SH-SY5Y (cell line): ENCODE results near the gene PNPLA5.

ENCODE experiments used
- GATA2 ChIP-seq: IDR thresholded peaks from 2 replicates; pipeline ENCODE4 v1.6.1; 2011; ENCODE audit warnings: mild to moderate bottlenecking, low read depth, low read length
- GATA3 ChIP-seq: IDR thresholded peaks from 2 replicates; pipeline ENCODE4 v1.6.1; 2011; ENCODE audit warnings: low read depth, mild to moderate bottlenecking, low read length, moderate library complexity

Gene PNPLA5

DNA sequence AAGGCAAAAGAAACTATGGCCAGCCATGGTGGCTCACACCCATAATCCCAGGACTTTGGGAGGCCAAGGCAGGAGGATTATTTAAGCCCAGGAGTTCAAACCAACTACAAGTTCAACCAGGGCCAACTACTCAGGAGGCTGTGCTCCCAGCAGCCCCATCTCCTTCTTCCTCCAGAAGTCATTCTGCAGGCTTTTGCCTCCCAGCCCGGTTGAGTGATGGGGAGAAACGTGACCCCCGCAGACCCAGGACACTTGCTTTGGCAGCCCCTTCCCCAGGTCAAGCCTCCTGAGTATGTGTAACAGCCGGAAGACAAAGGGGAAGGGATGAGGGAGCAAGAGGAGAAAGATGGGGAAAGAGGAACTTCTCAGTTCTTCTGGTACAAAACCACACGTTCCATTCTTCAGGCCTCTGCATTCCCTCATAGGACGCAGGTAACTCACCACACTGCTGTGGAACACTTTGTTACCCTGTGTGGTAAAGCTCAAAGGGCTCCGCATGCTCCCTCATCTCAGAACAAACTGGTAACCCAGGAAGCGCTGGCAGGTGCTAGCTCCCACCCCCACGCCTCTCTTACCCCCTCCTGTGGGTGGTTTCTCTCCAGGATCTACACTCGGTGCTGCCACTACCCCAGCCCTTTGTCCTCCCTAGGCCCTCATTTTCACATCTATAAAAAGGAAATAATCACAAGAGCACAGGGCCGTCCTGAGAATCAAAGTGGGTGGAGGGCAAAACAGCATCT is 33.5 kb downstream of the PNPLA5 start:
- TF ChIP-seq GATA3 = no peak
- TF ChIP-seq GATA2 = no peak

DNA sequence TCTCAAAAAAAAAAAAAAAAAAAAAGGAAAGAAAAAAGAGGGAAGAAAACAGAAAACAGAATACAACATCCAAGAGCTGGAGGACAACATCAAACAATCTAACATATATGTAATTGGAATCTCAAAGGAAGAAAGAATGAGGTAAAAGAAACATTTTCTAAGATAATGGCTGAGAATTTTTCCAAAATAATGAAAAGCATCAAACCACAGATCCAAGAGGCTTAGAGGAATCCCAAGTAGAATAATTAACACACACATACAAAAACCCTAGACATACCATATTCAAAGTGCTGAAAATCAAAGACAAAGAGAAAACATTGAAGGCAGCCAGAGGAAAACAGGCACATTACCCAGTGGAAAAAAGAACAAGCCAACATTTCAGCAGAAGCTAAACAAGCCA is 34.4 kb downstream of the PNPLA5 start:
- TF ChIP-seq GATA3 (no peak), GATA2 (no peak)

DNA sequence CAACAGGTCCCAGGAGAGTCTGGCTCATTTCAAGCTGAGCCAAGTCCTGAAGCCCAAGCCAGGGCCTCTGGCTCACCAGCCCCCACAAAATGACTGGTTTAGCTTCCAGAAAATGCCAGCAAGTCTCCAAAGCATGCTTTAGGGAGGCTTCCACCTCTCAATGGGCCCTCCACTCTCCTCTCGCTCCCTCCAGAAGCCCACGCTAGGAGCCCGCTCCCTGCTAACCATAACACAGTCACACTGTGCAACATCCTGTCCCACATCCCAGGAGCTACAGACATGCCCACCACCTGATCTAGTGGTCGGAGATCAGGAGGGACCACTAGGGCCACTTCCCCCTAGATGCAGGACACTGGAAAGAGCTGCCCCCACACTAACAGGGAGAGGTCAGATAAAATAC is 36.4 kb downstream of the PNPLA5 start:
- TF ChIP-seq GATA2 (no peak), GATA3 (no peak)

DNA sequence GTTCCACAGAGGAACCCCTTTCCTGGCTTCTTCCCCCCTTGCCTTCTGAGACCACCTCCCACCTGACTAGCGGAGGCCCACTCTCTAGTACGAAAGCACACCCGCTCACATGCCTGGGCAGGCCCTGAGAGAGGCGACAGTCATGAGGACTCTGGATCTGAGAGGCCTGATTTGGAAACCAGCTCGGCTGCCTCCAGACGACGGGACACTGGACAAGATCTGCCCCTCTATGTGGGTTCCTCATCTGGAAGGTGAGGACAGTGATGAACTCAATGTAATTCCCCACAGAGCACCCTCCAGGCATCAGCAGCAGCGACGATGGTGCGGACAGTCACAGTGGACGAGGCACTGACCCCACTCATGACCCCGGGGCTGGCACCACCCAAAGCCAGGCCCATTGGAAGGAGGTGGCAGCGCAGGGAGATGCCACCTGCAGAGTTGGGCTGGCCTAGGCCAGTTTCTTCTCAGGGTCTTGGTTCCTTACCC is 37.0 kb downstream of the PNPLA5 start:
- TF ChIP-seq GATA2 (no peak), GATA3 (no peak)

DNA sequence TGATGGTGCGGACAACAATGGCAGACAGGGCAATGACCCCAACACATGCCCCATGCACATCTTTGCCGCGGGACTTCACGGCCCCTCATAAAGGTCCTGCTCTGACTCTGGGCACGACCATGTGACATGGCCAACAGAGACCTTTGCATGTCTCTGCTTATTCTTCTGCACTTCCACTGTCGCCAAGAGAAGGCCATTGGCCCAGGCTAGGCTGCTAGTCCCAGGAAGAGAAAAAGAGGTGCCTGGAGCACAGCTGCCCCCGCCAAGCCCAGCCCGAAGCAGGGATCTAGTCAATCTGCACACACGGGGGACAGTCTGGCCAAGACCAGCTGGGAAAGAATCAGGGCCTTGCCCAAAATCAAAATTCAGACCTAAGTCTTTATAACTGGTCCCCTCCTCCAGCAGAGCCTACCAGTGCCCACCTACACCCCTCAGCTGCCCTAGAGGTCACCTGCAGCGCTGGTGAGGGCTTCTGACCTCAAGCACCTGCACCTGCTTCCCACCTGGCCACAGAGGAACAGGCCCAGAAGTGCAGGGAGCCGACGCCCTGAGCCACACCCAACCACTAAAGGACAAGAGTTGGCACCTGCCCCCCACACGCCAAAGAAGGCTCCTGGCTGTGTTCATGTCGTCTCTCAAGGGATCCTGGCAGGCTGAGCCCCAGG is 37.6 kb downstream of the PNPLA5 start:
- TF ChIP-seq GATA3 (no peak), GATA2 (no peak)

DNA sequence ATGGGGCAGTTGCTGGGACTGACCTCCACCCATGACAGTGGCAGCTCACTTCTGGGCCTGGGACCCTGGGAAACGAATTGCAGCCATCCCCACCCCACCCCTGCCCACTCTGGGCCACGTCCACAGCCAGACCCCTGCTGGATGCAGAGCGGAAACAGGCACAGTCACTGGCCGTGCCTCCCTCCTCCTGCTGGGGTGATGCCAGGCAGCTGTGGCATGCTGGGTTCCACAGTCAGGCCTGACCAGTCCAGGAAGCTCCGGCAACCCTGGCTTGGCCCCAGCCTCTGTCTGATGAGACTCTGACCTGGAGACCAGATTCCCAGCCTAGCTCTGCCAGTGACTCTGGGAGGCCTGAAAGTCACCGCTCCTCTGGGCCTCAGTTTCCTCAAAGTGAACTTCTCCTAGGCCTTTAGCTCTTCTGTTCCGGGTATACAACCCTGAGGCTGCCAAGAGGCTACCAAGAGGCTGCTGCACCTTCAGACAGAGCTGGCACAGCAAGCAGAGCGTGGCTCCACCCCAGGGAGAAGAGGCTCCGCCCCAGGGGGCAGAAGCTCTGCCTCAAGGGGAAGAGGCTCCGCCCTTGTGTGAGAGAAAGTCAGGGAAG is 38.4 kb downstream of the PNPLA5 start:
- no peak for TF ChIP-seq GATA3

DNA sequence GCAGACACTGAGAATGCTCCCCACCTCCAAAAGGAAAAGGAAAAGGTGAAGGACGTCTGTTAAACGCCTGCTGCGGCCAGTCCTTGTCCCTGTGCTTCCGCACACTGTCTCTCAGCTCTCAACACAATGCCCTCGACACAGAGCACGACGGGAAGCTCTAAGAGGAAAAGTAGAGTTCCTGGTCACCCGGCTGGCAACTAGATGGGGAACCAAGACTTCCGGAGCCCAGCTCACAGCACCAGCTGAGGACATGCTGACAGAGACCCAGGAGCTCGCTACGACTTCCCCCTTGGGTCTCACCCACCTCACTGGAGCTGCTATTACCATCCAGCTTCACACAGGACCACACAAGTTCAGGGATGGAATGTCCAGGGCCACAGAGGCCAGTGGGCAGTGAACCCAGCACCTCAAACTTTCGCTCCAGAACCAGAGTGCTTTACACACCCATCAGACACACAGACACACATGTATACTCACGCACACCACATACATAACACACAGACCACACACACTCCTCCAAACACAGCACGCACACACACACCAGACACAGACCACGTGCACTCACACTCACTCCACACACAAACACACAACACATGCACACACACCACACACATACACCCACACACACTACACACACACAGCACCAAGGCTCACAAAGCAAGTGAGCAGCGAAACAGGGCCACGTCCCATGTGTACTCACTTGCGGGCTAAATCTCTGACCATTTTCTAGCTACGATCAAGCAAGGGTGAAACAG is 39.1 kb downstream of the PNPLA5 start:
- TF ChIP-seq GATA3 (no peak), GATA2 (no peak)

DNA sequence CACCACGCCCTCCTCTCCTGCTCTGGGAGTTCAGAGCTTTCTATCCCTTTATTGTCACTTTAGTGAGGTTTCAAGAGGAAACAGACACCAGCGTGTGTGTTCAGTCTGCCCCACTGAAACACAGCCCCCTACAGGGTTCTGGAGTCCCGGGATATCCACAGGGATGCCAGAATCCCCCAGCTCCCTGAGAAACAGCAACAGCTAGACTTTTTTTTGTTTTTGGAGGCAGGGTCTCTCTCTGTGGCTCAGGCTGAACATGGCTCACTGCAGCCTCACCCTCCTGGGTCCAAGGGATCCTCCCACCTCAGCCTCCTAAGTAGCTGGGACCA is 39.9 kb downstream of the PNPLA5 start:
- TF ChIP-seq GATA2 (no peak), GATA3 (no peak)

DNA sequence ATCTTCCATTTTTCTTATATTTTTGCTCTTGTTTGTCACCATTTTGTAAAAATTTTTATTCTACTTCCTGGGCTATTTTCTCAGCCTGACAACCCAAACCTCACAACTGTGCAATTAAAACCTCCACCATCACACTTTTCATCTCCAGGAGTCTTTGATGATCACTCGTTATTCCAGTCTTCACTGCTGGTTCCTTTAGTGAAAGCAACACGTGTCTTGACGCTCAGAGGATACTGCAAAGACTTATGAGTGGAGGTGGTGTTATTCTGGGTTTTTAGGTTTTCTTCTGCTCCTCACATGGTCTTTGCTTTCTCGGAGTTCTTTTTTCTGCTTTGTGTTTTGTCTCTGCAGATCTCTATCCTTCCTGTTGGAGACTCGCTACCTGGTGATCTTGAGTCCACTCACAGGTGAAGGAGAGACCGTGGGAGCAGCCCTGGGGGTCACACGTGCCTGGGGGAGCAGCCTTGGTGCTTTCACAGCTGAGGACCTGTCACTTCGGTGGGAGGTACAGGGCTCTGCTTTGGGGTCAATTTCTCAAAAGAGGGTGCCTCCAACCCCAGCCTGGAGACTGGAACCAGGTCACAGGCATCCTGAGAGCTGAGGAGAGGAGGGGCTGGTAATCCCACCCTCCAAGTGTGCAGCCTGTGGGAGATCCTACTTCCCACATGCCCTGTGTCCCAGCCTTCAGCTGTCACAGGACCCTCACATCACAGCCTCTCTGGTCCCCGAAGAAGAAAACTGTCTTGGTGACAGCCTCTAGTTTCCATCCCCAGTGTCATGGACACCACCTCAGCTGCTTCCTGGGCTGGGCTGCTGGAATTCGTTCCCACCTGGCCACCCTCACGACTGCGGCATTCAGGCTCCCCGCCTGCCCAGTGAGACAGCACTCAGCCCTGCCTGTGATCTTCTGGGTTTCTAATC is 40.5 kb downstream of the PNPLA5 start:
- TF ChIP-seq GATA3 (no peak), GATA2 (no peak)

DNA sequence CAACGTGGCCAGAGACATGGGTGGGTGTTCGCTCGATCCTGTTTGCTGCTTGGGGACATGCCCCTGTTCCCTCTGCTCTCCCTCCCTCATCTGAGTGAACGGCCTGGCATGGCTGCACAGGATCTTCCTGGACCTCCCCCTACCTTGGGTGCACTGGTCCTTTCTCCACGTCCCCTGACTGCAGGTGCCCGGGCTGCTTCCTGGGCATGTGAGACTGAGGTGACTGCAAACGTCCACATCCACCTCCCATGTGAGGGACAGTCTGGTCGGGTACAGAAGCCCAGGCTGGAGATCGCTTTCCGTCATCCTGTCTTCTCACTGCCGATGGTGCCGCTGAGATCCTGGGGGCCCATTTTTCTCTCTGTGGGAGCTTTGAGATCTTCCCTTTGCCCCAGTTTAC is 41.3 kb downstream of the PNPLA5 start:
- TF ChIP-seq GATA2 = no peak
- TF ChIP-seq GATA3 = no peak

DNA sequence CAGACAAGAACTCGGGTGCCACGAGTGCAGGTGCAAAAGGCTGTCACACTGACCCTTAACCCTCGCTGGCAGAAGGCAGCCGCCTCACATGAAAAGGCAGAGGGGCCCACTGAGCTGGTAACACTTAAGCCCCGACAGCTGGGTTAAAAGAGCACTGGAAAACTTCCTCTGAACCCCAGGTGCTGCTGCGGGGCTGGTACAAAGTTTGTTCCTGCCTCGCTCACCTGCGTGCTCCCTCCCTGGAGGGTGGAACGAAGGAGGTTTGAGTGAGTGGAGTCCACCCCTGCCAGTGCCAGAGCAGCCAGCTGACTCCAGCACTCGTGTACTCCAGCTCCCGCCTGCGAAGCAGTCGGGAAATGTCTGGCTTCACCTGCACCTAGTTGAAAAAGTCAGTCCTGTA is 42.1 kb downstream of the PNPLA5 start:
- TF ChIP-seq GATA3 (no peak), GATA2 (no peak)

DNA sequence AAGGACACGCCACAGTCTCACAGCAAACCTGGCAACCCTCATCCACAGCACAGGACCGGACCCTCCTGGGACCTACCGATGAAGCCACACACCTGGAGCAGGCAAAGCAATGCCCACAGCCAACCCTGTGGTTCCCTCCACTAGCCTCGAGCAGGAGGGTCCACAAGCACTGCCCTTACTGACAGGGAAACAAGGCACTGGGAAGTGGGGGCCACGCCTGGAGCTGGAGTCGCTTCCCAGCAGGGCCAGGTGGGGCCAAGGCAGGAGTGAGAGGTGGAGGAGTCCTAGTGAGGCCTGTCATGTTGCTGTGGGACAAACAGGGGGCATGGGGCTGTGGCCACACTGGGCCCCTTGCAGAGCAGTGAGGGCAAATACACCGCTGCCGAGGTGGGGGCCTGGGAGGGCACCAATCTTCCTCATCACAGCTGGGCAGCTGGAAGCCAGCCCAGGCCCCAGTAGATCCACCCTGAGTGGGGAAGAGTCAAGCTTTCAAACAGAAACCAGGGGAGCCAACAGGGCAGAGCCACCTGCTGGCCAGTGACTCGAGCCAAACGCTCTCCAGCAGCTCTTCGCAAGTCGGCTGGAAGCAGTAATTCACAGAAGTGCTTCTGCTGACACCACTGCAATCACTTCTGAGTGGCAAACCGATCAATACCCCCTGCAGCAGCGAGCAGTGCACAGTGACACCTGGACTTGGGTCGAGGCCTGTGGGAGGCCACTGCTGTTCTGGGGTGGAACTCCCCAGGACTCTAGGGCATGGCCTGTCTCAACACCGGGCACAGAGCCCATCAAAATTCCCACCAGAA is 43.2 kb downstream of the PNPLA5 start:
- TF ChIP-seq GATA2 (no peak), GATA3 (no peak)
